HT-29 (cell line): ENCODE measurements around the gene CYP2R1. TPM values are rescaled to one million over a fixed set of nuclear protein-coding genes. Genes with fewer than 3 reads are reported as not detected.

ENCODE experiments used
- small RNA-seq: library from RNA; depleted of rRNA; stranded (forward); fragments of <200 nt; gene quantifications from one replicate; pipeline ENCODE3, GENCODE V24; 2014
- total RNA-seq: library from RNA; depleted of rRNA; stranded (reverse); fragments of >200 nt; shearing (Covaris generic); gene quantifications from 2 replicates; pipeline ENCODE4 v1.2.3, GENCODE V29; 2014; rRNA removed

CYP2R1 gene
- total RNA-seq, 1 experiment from 2014 or later: 7.2 TPM

Small RNAs within 50 kb of the gene (small RNA-seq; reads per million reads assigned to genes)
- not detected for gene CALCP

Other genes starting within 250 kb of the CYP2R1 start
- 25.9 and 31.2 TPM in 2 replicates for gene PDE3B, start 248.4 kb downstream of the CYP2R1 start, total RNA-seq
- gene CALCA, start 80.1 kb upstream of the CYP2R1 start, total RNA-seq: not detected in 2 replicates
- not detected in 2 replicates for gene CALCB, start 181.4 kb upstream of the CYP2R1 start, total RNA-seq
- gene INSC, start 222.7 kb upstream of the CYP2R1 start, total RNA-seq: 0.29 and 1.7 TPM in 2 replicates